Ovary (tissue), 3 donors: ENCODE measurements around the gene PTPRO.

Experiments used
- POLR2A ChIP-seq: fragments of 450-650 bp; IDR thresholded peaks from one replicate; pipeline ENCODE4 v1.6.1; 2017; ENCODE audit warnings: antibody characterized with exemption, mild to moderate bottlenecking, moderate library complexity
- TF ChIP-seq, protein P1 (sequence below), 3 donors: fragments of 450-650 bp in 2 of 3; fragments of 200-600 bp in 1 of 3; IDR thresholded peaks; one replicate each; pipeline versions ENCODE4 v1.5.1 to v1.8.0; 2016 to 2022; ENCODE audit warnings: antibody characterized with exemption in 3 of 3, mild to moderate bottlenecking in 1 of 3
- donor health status: DM: no; HTN: no; CAD: no.

DNA sequence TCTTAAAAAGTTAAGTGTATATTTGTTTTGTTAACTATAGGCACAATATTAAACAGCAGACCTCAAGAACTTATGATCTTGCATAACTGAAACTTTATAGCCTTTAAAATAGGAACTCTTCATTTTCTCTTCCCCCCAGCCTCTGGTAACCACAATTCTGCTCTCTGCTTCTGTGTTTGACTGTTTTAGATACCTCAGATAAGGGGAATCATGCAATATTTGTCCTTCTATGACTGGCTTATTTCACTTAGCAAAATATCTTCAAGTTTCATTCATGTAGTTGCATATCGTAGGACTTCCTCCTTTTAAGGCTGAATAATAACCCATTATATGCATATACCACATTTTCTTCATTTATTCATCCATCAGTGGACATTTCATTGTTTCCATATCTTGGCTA, 131.3 kb downstream of the PTPRO start:
- TF ChIP-seq, protein P1, sequence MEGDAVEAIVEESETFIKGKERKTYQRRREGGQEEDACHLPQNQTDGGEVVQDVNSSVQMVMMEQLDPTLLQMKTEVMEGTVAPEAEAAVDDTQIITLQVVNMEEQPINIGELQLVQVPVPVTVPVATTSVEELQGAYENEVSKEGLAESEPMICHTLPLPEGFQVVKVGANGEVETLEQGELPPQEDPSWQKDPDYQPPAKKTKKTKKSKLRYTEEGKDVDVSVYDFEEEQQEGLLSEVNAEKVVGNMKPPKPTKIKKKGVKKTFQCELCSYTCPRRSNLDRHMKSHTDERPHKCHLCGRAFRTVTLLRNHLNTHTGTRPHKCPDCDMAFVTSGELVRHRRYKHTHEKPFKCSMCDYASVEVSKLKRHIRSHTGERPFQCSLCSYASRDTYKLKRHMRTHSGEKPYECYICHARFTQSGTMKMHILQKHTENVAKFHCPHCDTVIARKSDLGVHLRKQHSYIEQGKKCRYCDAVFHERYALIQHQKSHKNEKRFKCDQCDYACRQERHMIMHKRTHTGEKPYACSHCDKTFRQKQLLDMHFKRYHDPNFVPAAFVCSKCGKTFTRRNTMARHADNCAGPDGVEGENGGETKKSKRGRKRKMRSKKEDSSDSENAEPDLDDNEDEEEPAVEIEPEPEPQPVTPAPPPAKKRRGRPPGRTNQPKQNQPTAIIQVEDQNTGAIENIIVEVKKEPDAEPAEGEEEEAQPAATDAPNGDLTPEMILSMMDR (IDR thresholded peaks at IDR 0.05) = no peak
- TF ChIP-seq POLR2A = no peak
